ENCODE results near the gene ALOX12.
"Not testable (repeated sequence)": the region's sequence is repeated elsewhere in the genome, so short reads cannot be mapped to it uniquely, and the experiment has no call there.

The ALOX12 gene

DNA sequence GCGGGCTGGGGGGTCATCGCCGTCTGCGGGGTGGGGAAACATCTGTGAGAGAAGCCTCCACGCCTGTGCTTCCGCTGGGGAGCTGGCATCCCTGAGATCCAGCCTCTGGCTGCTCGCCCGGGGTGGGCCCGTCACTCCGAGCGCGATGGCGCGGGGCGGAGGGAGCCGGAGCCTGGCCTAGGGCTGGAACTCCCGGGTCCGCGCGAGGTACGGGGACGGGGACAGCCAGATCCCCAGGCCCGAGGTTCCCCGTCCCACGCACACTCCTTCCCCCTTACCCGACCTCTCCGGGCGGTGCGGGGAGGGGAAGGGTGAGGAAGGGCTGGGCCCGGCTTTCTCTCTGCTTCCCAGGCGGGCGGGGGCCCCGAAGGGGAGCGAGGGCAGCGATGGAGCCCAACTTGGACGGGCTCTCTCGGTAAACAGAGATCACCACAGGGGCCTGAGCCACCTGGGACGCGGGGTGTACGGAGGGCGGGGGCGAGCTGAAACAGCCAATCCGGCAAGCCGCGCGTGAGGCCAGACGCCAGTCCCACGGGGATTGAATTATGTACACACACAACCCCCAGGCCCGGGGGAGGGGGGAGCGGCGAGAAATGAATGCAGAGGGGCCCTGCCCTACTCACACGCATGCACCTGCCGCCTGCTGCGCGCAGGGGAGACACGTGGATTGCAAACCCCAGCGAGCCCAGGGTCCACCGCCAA lies 47.8 kb downstream of the ALOX12 start, which contains the start of gene SLC16A11:
Gene SLC16A11 (minus strand): TSS at position 596 of the 702 bp plus-strand sequence. CDS start 579 bp downstream, at position 17.
- peak within 1 kb of the TSS; percentile 64 for H3K4me3 Mint-ChIP-seq
- peaks cover 54% of the 10 kb centered on the region for H3K4me1 Mint-ChIP-seq
- DNase-seq: peak; percentile 59
- H3K27ac Mint-ChIP-seq: no peak within 1 kb of the TSS
- H3K9me3 Mint-ChIP-seq: no peaks in the 10 kb centered on the region
- no peaks in the 10 kb centered on the region for H3K36me3 Mint-ChIP-seq (ENCODE audit: low read depth)
- TF ChIP-seq, protein P1, sequence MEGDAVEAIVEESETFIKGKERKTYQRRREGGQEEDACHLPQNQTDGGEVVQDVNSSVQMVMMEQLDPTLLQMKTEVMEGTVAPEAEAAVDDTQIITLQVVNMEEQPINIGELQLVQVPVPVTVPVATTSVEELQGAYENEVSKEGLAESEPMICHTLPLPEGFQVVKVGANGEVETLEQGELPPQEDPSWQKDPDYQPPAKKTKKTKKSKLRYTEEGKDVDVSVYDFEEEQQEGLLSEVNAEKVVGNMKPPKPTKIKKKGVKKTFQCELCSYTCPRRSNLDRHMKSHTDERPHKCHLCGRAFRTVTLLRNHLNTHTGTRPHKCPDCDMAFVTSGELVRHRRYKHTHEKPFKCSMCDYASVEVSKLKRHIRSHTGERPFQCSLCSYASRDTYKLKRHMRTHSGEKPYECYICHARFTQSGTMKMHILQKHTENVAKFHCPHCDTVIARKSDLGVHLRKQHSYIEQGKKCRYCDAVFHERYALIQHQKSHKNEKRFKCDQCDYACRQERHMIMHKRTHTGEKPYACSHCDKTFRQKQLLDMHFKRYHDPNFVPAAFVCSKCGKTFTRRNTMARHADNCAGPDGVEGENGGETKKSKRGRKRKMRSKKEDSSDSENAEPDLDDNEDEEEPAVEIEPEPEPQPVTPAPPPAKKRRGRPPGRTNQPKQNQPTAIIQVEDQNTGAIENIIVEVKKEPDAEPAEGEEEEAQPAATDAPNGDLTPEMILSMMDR (IDR thresholded peaks at IDR 0.05): no peak
- peaks cover 30% of the 10 kb centered on the region for H3K27me3 Mint-ChIP-seq (ENCODE audit: low read depth, poor library complexity)

DNA sequence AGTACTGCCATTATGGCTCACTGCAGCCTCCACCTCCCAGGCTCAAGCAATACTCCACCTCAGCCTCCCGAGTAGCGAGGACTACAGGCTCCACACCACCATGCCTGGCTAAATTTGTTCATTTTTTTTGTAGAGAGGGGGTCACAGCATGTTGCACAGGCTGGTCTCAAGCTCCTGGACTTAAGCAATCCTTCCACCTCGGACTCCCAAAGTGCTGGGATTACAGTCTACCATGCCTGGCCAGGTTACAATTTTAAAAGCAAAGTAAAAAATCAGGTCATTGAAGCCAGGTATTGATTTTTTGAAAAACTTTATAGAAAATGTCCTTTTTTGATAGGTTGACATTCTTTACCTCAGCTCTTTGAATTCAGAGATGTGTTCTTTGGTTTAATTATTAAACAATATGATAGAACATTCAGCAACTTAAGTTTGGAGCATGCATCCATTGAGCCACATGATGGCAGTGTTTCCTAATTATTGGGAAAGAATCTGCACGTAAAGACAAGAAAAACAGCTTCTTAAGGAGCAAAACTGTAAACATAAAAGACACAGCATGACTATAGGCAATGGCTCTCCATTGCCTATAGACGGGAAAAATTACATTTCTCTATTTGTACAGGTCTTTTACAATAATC lies 49.8 kb downstream of the ALOX12 start:
- Mint-ChIP-seq H3K9me3 (no peaks in the 10 kb centered on the region), H3K27ac (no peak overlapping the region), H3K27me3 (ENCODE audit: low read depth, poor library complexity) (peaks cover 30% of the 10 kb centered on the region), H3K4me3 (peak overlapping the region; percentile 84), H3K36me3 (ENCODE audit: low read depth) (no peaks in the 10 kb centered on the region), H3K4me1 (peaks cover 49% of the 10 kb centered on the region)
- TF ChIP-seq, protein P1 (IDR thresholded peaks at IDR 0.05): peak; percentile 94
- DNase-seq: peak; percentile 39

DNA sequence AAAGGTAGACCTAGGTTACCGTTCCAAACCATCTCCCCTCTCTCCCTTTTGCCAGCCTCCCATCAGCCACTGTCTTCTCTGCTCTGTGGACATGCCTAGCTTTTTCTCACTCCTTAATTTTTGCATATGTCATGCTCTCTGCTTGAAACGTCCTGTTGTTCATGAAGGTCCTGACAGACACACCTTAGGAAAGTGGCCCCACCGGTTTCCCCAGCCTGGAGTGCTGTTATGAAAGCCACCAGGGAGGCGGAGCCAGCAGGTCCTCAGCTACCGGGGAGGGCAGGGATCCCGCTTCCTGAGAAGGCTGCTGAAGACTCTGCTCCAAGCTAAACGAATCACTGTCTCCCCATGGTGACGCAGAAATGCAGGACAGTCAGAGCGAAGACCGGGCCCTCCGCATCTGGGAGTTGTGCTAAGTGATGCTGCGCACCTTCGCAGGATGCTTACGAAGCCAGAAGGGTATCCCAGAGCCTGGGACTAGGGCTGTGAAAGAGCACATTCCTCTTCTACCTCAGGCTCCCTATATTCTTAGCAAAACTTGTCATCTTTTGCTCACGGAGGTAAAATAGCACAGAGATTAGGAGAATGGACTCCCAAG lies 50.4 kb downstream of the ALOX12 start:
- H3K27me3 Mint-ChIP-seq (ENCODE audit: low read depth, poor library complexity): peaks cover 31% of the 10 kb centered on the region
- DNase-seq: peak; percentile 48

DNA sequence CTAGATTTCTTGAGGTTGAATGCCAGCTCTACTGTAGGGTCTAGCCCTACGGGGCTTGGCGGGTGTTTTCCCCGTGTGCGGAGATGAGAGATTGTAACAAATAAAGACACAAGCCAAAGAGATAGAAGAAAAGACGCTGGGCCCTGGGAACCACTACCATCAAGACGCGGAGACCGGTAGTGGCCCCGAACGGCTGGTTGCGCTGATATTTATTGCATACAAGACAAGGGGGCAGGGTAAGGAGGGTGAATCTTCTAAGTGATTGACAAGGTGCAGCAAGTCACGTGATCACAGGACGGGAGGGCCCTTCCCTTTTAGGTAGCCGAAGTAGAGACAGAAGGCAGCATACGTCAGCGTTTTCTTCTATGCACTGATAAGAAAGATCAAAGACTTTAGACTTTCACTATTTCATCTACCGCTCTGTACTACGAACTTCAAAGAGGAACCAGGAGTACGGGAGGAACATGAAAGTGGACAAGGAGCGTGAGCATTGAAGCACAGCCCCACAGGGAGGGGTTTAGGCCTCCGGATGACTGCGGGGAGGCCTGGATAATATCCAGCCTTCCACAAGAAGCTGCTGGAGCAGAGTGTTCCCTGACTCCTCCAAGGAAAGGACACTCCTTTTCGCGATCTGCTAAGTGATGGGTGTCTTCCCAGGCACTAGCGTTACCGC lies 51.0 kb downstream of the ALOX12 start:
- peak overlapping the region; percentile 84 for H3K4me3 Mint-ChIP-seq
- DNase-seq: peak; percentile 33
- H3K36me3 Mint-ChIP-seq (ENCODE audit: low read depth); H3K9me3 Mint-ChIP-seq: not testable (repeated sequence)
- H3K27ac Mint-ChIP-seq: peak overlapping the region; percentile 14
- H3K4me1 Mint-ChIP-seq: peaks cover 38% of the 10 kb centered on the region
- peaks cover 27% of the 10 kb centered on the region for H3K27me3 Mint-ChIP-seq (ENCODE audit: low read depth, poor library complexity)

More for the DNA sequence above, 50.4 kb downstream of the ALOX12 start:
- H3K4me1 Mint-ChIP-seq: peaks cover 45% of the 10 kb centered on the region
- H3K27ac Mint-ChIP-seq: peak overlapping the region; percentile 14
- no peaks in the 10 kb centered on the region for H3K9me3 Mint-ChIP-seq
- H3K4me3 Mint-ChIP-seq: peak overlapping the region; percentile 84
- H3K36me3 Mint-ChIP-seq (ENCODE audit: low read depth): no peaks in the 10 kb centered on the region
- TF ChIP-seq, protein P1 (IDR thresholded peaks at IDR 0.05): no peak

DNA sequence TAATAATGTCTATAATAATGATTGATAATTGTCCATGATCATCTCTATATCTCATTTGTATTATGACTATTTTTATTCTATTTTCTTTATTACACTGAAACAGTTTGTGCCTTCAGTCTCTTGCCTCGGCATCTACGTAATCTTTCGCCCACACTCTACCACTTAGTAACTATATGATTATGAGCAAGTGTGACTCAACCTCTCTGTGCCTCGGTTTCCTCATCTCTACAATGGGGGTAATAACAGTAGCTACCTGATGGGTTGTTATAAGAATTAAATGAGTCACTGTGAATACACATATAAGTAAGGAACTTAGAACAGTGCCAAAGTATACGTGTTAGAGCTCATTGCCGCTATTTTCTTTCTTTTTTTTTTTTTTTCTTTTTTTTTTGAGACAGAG lies 51.7 kb downstream of the ALOX12 start:
- H3K4me1 Mint-ChIP-seq: peaks cover 33% of the 10 kb centered on the region
- H3K27me3 Mint-ChIP-seq (ENCODE audit: low read depth, poor library complexity): peaks cover 21% of the 10 kb centered on the region
- H3K9me3 Mint-ChIP-seq: no peaks in the 10 kb centered on the region
- no peak for DNase-seq
- H3K27ac Mint-ChIP-seq: no peak overlapping the region
- H3K4me3 Mint-ChIP-seq: peak overlapping the region; percentile 84
- TF ChIP-seq, protein P1 (IDR thresholded peaks at IDR 0.05): no peak
- H3K36me3 Mint-ChIP-seq (ENCODE audit: low read depth): no peaks in the 10 kb centered on the region

DNA sequence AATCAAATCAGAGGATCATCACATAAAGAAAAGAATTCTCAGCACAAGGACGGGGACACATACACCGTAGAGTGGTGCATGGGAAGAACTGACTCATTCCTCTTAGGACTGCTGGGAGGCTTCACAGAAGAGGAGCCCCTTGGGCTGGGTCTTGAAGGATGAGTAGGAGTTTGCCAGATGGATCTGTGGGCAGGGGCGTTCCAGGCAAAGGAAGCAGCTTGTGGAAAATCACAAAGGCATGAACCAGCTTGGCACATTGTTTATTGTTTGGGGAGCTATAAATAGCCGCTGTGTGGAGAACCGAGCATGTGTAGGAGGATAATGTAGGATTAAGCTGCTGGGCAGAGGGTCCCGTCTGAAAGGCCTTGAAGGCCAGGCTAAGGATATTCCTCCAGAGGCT lies 53.1 kb downstream of the ALOX12 start:
- Mint-ChIP-seq H3K4me1 (peaks cover 37% of the 10 kb centered on the region), H3K27ac (no peak overlapping the region), H3K4me3 (no peak overlapping the region), H3K36me3 (ENCODE audit: low read depth) (no peaks in the 10 kb centered on the region), H3K27me3 (ENCODE audit: low read depth, poor library complexity) (peaks cover 15% of the 10 kb centered on the region), H3K9me3 (no peaks in the 10 kb centered on the region)
- TF ChIP-seq, protein P1 (IDR thresholded peaks at IDR 0.05): no peak
- no peak for DNase-seq

DNA sequence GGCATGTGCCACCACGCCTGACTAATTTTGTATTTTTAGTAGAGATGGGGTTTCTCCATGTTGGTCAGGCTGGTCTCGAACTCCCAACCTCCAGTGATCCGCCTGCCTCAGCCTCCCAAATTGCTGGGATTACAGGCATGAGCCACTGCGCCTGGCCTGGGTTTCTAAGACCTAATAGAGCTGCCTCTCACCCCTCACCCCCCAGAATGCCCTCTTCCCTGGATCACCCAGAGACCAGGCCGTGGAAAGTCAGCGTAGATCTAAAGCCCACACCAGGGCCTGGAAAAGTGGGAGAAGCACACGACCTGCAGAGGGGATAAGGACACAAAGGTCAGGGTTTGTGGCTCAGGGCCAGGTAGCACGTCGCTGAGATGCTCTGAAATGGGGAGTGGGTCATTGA lies 54.7 kb downstream of the ALOX12 start:
- H3K36me3 Mint-ChIP-seq (ENCODE audit: low read depth); H3K27ac Mint-ChIP-seq; H3K9me3 Mint-ChIP-seq; H3K4me3 Mint-ChIP-seq; H3K27me3 Mint-ChIP-seq (ENCODE audit: low read depth, poor library complexity); DNase-seq: not testable (repeated sequence)
- H3K4me1 Mint-ChIP-seq: peaks cover 48% of the 10 kb centered on the region

Data from nephron progenitor cell (in vitro differentiated cells).